A673 (cell line): ENCODE measurements around the gene SSBP3.

Source experiments
- EZH2 ChIP-seq: fragments of 200-600 bp; sonication (generic); IDR thresholded peaks from 2 replicates; pipeline ENCODE4 v1.6.1; 2017; ENCODE audit warnings: borderline replicate concordance, low read depth, mild to moderate bottlenecking, mixed read lengths, antibody characterized with exemption, low read length; ENCODE audit not compliant: poor library complexity, severe bottlenecking
- TF ChIP-seq, protein P1 (sequence below): fragments of 300-800, 200-600 bp; sonication (generic); conservative IDR thresholded peaks from 2 replicates; pipeline ENCODE4 v1.5.1; 2017; ENCODE audit warnings: low read depth, mild to moderate bottlenecking, antibody characterized with exemption, low read length, moderate library complexity, mixed read lengths

GRCh38 chr1:54407404-54408146 is 1.4 kb upstream of the SSBP3 start:
- TF ChIP-seq, protein P1, sequence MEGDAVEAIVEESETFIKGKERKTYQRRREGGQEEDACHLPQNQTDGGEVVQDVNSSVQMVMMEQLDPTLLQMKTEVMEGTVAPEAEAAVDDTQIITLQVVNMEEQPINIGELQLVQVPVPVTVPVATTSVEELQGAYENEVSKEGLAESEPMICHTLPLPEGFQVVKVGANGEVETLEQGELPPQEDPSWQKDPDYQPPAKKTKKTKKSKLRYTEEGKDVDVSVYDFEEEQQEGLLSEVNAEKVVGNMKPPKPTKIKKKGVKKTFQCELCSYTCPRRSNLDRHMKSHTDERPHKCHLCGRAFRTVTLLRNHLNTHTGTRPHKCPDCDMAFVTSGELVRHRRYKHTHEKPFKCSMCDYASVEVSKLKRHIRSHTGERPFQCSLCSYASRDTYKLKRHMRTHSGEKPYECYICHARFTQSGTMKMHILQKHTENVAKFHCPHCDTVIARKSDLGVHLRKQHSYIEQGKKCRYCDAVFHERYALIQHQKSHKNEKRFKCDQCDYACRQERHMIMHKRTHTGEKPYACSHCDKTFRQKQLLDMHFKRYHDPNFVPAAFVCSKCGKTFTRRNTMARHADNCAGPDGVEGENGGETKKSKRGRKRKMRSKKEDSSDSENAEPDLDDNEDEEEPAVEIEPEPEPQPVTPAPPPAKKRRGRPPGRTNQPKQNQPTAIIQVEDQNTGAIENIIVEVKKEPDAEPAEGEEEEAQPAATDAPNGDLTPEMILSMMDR, result no peak
- TF ChIP-seq EZH2, result no peak
